IMR-90 (cell line): ENCODE data around the gene TBCEL. TPM values are rescaled to one million over a fixed set of nuclear protein-coding genes. Genes with fewer than 3 reads are reported as not detected.
A peak's percentile ranks its signal among the peaks of the same experiment; 100 is the strongest.

Experiments
- ATAC-seq: fragments of 200-7000 bp; cut with Tn5 transposase; 2 replicates; pipeline ENCODE4 v1.9.1; 2020; ENCODE audit warnings: low read depth, mild to moderate bottlenecking, moderate library complexity
- BruUV-seq: library from RNA; stranded (reverse); fragments of 400-500 nt; replicated peaks from 2 replicates; lab custom pipeline; 2021; lab: Mats Ljungman, UMichigan
- CTCF ChIA-PET: fragments of 300-600 bp; formaldehyde crosslinking; extraction: SDS; loops from one replicate; lab custom pipeline; 2021; ENCODE audit warnings: antibody characterized with exemption; lab: Yijun Ruan, JAX
- POLR2A ChIA-PET: fragments of 300-600 bp; sonication (Branson Sonifier 250); formaldehyde crosslinking; loops from one replicate; lab custom pipeline; 2022; ENCODE audit warnings: antibody characterized with exemption; ENCODE audit not compliant: unreplicated experiment; lab: Charles Lee
- DNase-seq: peaks from one replicate; pipeline ENCODE4 v3.0.0; 2013
- H2AFZ ChIP-seq: replicated peaks from 2 replicates; pipeline ENCODE3; 2013; ENCODE audit warnings: low read length, mild to moderate bottlenecking; ENCODE audit not compliant: poor library complexity
- H2AK5ac ChIP-seq: 2 replicates; pipeline ENCODE4 v1.6.1; 2013; ENCODE audit warnings: low read depth, low read length, inconsistent platforms
- H2AK9ac ChIP-seq: replicated peaks from 2 replicates; pipeline ENCODE3; 2013; ENCODE audit warnings: mild to moderate bottlenecking, low read depth, low read length, moderate library complexity; ENCODE audit not compliant: poor library complexity
- H2BK120ac ChIP-seq: 2 replicates; pipeline ENCODE4 v1.6.1; 2013; ENCODE audit warnings: low read depth, low read length, inconsistent platforms
- H2BK15ac ChIP-seq: 3 replicates; pipeline ENCODE4 v1.6.1; 2013; ENCODE audit warnings: low read depth, low read length, inconsistent platforms
- H2BK20ac ChIP-seq: 2 replicates; pipeline ENCODE4 v1.6.1; 2013; ENCODE audit warnings: low read depth, mild to moderate bottlenecking, inconsistent platforms, low read length, moderate library complexity
- H2BK5ac ChIP-seq: 2 replicates; pipeline ENCODE4 v1.6.1; 2013; ENCODE audit warnings: mild to moderate bottlenecking, low read depth, low read length, inconsistent platforms; ENCODE audit not compliant: poor library complexity, severe bottlenecking
- H3K14ac ChIP-seq: replicated peaks from 2 replicates; pipeline ENCODE4 v1.6.1; 2013; ENCODE audit warnings: low read depth, low read length, inconsistent platforms
- H3K18ac ChIP-seq: 2 replicates; pipeline ENCODE4 v1.6.1; 2013; ENCODE audit warnings: low read depth, low read length, control low read depth
- H3K23ac ChIP-seq: 2 replicates; pipeline ENCODE4 v1.6.1; 2013; ENCODE audit warnings: low read depth, low read length, inconsistent platforms
- H3K27ac ChIP-seq: 2 replicates; pipeline ENCODE4 v1.5.1; 2013; ENCODE audit warnings: mild to moderate bottlenecking, control low read depth, low read length; ENCODE audit not compliant: insufficient read depth
- H3K27me3 ChIP-seq: 2 replicates; pipeline ENCODE4 v1.6.1; 2013; ENCODE audit warnings: low read length; ENCODE audit not compliant: control insufficient read depth, insufficient read depth
- H3K36me3 ChIP-seq: 2 replicates; pipeline ENCODE4 v1.6.1; 2013; ENCODE audit warnings: low read length, mixed read lengths; ENCODE audit not compliant: control insufficient read depth, insufficient read depth
- H3K4ac ChIP-seq: 2 replicates; pipeline ENCODE4 v1.6.1; 2013; ENCODE audit warnings: low read depth, low read length, inconsistent platforms
- H3K4me1 ChIP-seq: 2 replicates; pipeline ENCODE4 v1.6.1; 2013; ENCODE audit warnings: low read length, mixed read lengths; ENCODE audit not compliant: control insufficient read depth, insufficient read depth
- H3K4me2 ChIP-seq: 2 replicates; pipeline ENCODE4 v1.6.1; 2013; ENCODE audit warnings: low read depth, mild to moderate bottlenecking, control low read depth, low read length, moderate library complexity
- H3K4me3 ChIP-seq: 2 replicates; pipeline ENCODE4 v1.5.1; 2013; ENCODE audit warnings: low read depth, mild to moderate bottlenecking, control low read depth, low read length, moderate library complexity; ENCODE audit not compliant: insufficient read depth
- H3K56ac ChIP-seq: 2 replicates; pipeline ENCODE4 v1.6.1; 2013; ENCODE audit warnings: low read length, inconsistent platforms; ENCODE audit not compliant: insufficient read depth; ENCODE audit errors: extremely low read depth
- H3K79me1 ChIP-seq, 2 experiments: 2 replicates each; pipeline ENCODE4 v1.6.1; 2013; ENCODE audit warnings: low read length in 2 of 2, inconsistent platforms in 1 of 2, low read depth in 1 of 2
- H3K9ac ChIP-seq: 2 replicates; pipeline ENCODE4 v1.6.1; 2013; ENCODE audit warnings: low read depth, low read length, control low read depth
- H3K9me1 ChIP-seq: 2 replicates; pipeline ENCODE4 v1.6.1; 2013; ENCODE audit warnings: low read length, inconsistent platforms; ENCODE audit not compliant: insufficient read depth
- H3K9me3 ChIP-seq: 2 replicates; pipeline ENCODE4 v1.6.1; 2013; ENCODE audit warnings: low read length; ENCODE audit not compliant: control insufficient read depth, insufficient read depth
- H4K20me1 ChIP-seq: 2 replicates; pipeline ENCODE4 v1.6.1; 2013; ENCODE audit warnings: low read length, inconsistent platforms; ENCODE audit not compliant: insufficient read depth
- H4K5ac ChIP-seq: 2 replicates; pipeline ENCODE4 v1.6.1; 2013; ENCODE audit warnings: mild to moderate bottlenecking, low read depth, low read length, control low read depth
- H4K8ac ChIP-seq, 2 experiments: 2 replicates each; pipeline ENCODE4 v1.6.1; 2013; ENCODE audit warnings: low read depth in 2 of 2, low read length in 2 of 2, control low read depth in 1 of 2, inconsistent platforms in 1 of 2
- H4K91ac ChIP-seq: 2 replicates; pipeline ENCODE4 v1.6.1; 2013; ENCODE audit warnings: low read depth, low read length, inconsistent platforms; ENCODE audit not compliant: insufficient read depth
- CEBPB ChIP-seq: IDR thresholded peaks from 2 replicates; pipeline ENCODE4 v1.6.1; 2012; ENCODE audit warnings: low read depth, low read length, improper control_type of control experiment
- FOS ChIP-seq: fragments of 150-350 bp; IDR thresholded peaks from 2 replicates; pipeline ENCODE4 v1.6.1; 2016; ENCODE audit warnings: low read depth, low read length
- NFE2L2 ChIP-seq: fragments of 150-350 bp; IDR thresholded peaks from 2 replicates; pipeline ENCODE4 v1.6.1; 2016; ENCODE audit warnings: low read depth, mild to moderate bottlenecking, low read length
- POLR2A ChIP-seq: IDR thresholded peaks from 2 replicates; pipeline ENCODE4 v1.6.1; 2012; ENCODE audit warnings: mild to moderate bottlenecking, low read depth, low read length
- RFX5 ChIP-seq: IDR thresholded peaks from 2 replicates; pipeline ENCODE4 v1.8.0; 2012; ENCODE audit warnings: low read depth, mild to moderate bottlenecking, low read length, moderate library complexity
- SMC3 ChIP-seq: fragments of 150-350 bp; IDR thresholded peaks from 2 replicates; pipeline ENCODE4 v1.6.1; 2016; ENCODE audit warnings: low read depth, mild to moderate bottlenecking, antibody characterized with exemption, low read length, moderate library complexity
- WGBS, 2 experiments: methylation state at CpG; one replicate each; pipeline versions ENCODE4 v1.1.5 to v1.1.7; 2013; ENCODE audit warnings: missing lambda C conversion rate in 2 of 2; ENCODE audit not compliant: insufficient read length in 1 of 2; ENCODE audit errors: extremely low coverage in 2 of 2; 5-methylcytosine and 5-hydroxymethylcytosine counted together
- dilution Hi-C: fragments of 300-500 bp; cut with HindIII; formaldehyde crosslinking; loops from one replicate; pipeline ENCODE4 v1.14.3; 2018; ENCODE audit warnings: low sequenced_read_pairs; ENCODE audit not compliant: unreplicated experiment
- in situ Hi-C: fragments of 300-500 bp; cut with MboI; formaldehyde crosslinking; loops from 3 replicates; pipeline ENCODE4 v1.14.3; 2019; ENCODE audit warnings: low sequenced_read_pairs, inconsistent platforms, mixed read lengths
- intact Hi-C: fragments of 100-400 bp; cut with micrococcal nuclease; formaldehyde crosslinking; loops from 2 replicates; pipeline ENCODE4 v1.10.0; 2022
- polyA plus RNA-seq, 3 experiments: library from polyadenylated mRNA; depleted of rRNA; stranded (reverse); fragments of >200 nt; gene quantifications; 2 replicates each; pipeline ENCODE4 v1.2.3, GENCODE V29; 2012; ENCODE audit warnings: low replicate concordance in 1 of 3
- total RNA-seq: library from RNA; depleted of rRNA; stranded (reverse); fragments of >200 nt; gene quantifications from 2 replicates; pipeline ENCODE4 v1.2.3, GENCODE V29; 2012

TBCEL gene
- total and polyA plus RNA-seq, 2 of the 4 experiments (the other 2 are of a cell fraction), result 7.1 to 21.0 TPM

- ATAC-seq (no peak), DNase-seq (no peak)
- Histone ChIP-seq H3K4me2 (no peak overlapping the region), H3K4me3 (no peak overlapping the region), H3K79me1 (no peaks in the 10 kb centered on the region), H3K27me3 (no peaks in the 10 kb centered on the region), H2BK20ac (no peak overlapping the region), H3K9ac (no peak overlapping the region), H3K56ac (no peak overlapping the region), H2AK9ac (no peak overlapping the region), H3K27ac (no peak overlapping the region), H3K36me3 (peaks cover 15% of the 10 kb centered on the region), H4K91ac (no peak overlapping the region), H3K14ac (no peak overlapping the region), H2AK5ac (no peak overlapping the region), H4K5ac (no peak overlapping the region), H2BK15ac (no peak overlapping the region), H3K4me1 (no peaks in the 10 kb centered on the region), H3K18ac (no peak overlapping the region), H3K4ac (no peak overlapping the region), H3K23ac (no peak overlapping the region), H3K9me1 (no peaks in the 10 kb centered on the region), H3K9me3 (no peaks in the 10 kb centered on the region), H4K20me1 (no peaks in the 10 kb centered on the region), H2AFZ (no peak overlapping the region), H2BK120ac (no peak overlapping the region), H2BK5ac (no peak overlapping the region), H4K8ac (no peak overlapping the region)
- TF ChIP-seq SMC3, result no peak
- peak; percentile 65 for TF ChIP-seq CEBPB
- TF ChIP-seq NFE2L2, result no peak
- TF ChIP-seq RFX5, result no peak
- TF ChIP-seq POLR2A, result no peak
- TF ChIP-seq FOS, result no peak
- CTCF ChIA-PET, result interaction anchor here (0.6 to 1.2 kb wide), 2 partner anchors 9 to 871 kb away, joined by 3 to 4 read pairs; no protein-coding TSS in a partner anchor
- POLR2A ChIA-PET, result no interaction called here
- no CpG with 5 or more reads among the region's 4 CpGs for WGBS, 2 experiments
- in situ Hi-C loops (no loop called here), dilution Hi-C loops (no loop called here), intact Hi-C loops (no loop called here)
- BruUV-seq, result no TSS peak
Observed at GRCh38 chr11:121057922-121058321, 34.0 kb downstream of the TBCEL start.
